HG03103 (cell line): ENCODE results near the gene SEC11C.
"Not testable (repeated sequence)": the region's sequence is repeated elsewhere in the genome, so short reads cannot be mapped to it uniquely, and the experiment has no call there.

ENCODE experiments used
- ATAC-seq: cut with Tn5 transposase; IDR thresholded peaks from one replicate; pipeline ENCODE4 v1.9.1; 2021; ENCODE audit warnings: low read depth; ENCODE audit not compliant: unreplicated experiment

Gene SEC11C

DNA sequence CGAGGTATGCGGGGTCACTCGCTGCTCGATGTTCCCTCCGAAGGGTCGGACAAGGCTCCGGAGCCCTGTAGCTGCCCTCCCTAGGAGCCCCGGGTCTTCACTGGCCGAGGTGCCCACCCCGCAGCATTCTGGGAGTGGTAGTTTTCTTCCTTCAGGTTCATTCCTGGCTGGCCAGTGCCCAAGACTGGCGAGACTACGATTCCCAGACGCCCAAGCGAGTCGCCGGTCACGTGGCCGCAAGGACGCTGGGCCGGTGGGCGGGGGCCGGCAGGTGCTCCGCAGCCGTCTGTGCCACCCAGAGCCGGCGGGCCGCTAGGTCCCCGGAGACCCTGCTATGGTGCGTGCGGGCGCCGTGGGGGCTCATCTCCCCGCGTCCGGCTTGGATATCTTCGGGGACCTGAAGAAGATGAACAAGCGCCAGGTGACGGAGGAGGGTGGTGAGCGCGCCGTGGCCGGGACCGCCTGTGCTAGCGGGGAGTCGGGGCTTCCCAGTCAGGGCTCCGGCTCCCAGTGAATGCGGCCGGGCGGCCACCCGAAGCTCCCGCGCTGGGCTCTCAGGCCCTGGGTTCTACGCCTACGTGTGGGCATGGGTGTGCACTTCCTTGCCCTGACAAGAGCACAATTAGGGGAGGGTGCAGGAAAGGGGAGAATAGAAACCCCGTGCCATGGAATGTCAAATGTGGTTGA lies at the start of gene SEC11C:
TSS of gene SEC11C (plus strand) at position 270 of the 687 bp plus-strand sequence. CDS start at position 335, 65 bp downstream.
- peak; percentile 71 for ATAC-seq

DNA sequence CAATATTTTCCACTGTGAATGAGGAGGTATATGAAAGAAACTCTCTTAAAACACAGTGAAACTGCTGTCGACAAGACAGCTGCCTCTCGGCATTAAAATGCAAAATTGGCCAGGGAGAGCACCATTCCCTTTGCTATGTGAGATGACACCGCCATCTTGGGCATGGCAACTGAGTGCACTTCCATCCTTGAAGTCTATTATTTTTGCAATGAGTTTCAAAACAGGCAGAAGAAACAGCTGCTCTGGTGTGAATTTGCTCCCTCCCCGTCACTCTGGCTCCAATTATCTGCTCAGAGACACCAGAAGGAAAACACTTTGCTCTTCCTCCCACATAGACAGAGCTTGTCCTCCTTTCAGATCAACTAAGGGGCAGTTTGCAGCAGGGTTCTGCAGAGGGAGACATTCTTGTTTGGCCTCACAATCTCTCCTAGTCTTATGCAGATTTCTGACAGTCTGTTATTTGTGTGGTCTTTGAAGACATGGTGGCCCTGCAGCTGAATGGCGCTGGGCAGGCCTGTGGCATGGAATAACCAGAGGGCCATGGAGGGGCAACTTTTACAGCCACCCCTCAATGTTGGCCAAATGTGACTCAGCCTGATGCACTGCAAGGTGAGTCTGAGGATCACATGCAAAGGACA lies 48.6 kb upstream of the SEC11C start:
- no peak for ATAC-seq

DNA sequence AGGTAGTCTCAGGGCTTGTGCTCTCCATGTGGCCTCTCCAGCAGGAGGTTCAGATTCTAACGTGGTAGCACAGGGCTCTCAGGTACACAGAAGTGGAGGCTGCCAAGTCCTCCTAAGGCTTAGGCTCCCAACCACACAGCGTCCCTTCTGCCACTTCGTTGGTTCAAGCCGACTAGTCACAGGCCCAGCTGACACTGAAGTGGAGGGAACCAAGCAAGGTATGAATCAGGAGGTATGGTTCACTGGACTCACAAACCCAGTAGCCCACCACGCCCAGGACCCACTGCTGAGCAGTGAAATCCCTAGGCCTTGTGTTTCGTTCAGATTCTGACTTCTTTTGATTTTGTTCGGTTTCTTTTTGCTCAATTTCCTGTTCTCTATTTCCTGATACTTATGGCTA lies 46.0 kb upstream of the SEC11C start:
- ATAC-seq, result peak; percentile 68

DNA sequence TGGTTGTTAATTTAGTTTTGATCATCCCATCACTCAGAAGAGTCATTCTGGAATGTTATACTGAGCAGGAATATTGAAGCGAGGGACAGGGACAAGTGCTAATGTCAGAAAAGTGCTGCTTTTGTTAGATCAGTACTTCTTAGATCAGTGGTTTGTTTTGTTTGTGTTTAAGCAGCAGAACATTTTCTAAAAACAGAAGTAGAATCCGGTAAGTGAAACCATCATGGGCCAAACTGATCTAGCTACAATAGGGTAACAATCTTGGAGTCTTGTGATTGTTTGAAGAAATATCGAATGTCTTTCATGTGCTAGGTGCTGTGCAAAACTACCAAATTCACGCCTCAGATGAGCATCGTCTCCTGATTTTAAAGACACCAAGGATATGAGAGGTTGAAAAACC lies 45.1 kb upstream of the SEC11C start:
- peak; percentile 47 for ATAC-seq

DNA sequence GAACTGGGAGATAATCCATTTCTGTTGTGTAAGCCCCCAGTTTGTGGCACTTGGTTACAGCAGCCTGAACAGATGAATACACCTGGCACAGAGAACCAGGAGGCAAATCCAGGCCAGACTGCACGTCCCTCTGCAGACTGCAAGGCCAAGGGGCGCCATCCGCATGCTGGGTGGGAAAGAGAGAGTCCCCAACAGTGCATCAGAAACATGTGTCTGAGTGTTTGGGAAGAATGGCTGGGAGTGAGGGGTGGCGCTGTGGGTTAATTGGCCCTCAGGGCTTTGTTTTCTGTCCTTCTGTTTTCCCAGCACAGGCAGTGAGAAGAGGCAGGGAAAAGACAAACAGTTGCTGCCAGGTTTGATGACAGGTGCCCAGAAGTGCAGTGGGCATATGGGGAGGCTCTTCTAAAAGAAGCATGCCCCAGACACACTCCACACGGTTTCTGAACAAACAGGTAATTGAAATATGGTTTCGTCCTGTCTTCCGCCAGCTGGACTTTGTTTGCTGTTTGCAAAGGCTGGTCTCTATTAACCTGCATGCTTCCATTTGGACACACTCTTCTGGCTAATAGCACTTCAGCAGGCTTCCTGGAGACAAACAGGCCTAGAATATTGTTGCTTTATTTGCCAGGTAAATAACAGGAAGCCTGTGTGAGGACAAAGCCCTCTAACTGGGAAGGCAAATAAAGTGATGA lies 43.4 kb upstream of the SEC11C start:
- no peak for ATAC-seq

DNA sequence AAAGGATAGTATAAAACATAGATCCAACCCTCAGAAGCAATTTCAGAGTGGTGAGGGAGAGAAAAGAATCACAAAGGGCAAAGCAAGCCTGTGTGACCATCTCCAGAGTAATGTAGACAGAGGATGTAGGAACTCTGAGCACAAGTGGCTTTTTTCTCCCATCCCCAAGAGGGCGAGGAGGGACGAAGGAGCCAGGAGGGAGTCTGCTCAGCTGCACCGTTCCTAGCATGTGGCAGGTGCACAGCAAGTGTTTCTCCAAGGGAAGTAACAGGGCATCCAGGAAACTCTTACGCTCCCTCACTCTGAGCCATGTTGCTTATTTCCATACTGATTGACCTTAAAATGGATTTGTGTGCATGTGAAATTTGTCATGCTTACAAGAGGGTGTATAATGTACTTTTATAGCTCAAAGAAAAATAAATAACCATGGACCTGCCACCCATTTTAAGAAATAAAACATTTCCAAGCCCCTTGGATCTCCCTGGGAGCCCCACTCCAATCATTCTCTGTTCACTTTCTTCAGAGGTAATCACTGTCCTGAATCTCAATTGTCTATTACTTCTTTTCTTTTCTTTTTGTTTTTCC lies 37.8 kb upstream of the SEC11C start:
- no peak for ATAC-seq

DNA sequence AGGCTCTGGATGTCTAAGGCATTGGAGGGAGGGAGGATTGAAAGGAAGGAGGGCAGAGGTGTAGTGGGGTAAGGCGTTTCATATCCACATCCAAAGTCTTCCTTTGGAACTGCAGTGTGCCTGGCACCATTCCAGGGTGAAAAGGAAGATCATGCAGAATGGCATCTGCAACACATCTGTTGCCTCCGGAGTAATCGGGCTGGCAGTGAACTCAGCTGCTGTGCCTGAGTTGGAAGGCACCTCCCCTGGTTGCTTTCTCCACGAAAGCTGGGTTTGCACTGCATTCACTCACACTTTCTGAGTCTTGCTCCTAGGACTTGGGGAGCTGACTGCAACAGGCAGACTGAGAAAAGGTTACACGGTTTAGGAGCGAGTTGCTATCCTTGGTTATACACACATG lies 30.3 kb upstream of the SEC11C start:
- ATAC-seq, result no peak

DNA sequence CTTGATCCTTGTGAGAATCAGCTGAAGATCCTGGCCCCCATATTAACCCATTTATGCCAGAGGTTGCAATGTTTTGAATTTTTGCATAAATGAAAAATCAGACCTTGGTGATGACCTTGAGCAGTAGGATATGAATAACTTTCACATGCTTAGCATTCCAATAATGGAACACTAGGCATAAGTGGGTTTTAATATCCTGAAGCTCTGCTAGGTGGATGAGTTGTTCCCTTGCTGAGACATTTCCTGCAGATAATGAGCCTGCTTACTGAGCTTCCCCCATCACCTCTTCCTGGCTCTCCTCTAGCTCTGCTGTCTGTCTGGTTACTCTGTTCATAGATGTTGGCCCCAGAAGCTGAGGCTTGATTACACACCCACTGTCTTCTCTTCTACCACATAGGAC lies 25.5 kb upstream of the SEC11C start:
- ATAC-seq, result no peak

DNA sequence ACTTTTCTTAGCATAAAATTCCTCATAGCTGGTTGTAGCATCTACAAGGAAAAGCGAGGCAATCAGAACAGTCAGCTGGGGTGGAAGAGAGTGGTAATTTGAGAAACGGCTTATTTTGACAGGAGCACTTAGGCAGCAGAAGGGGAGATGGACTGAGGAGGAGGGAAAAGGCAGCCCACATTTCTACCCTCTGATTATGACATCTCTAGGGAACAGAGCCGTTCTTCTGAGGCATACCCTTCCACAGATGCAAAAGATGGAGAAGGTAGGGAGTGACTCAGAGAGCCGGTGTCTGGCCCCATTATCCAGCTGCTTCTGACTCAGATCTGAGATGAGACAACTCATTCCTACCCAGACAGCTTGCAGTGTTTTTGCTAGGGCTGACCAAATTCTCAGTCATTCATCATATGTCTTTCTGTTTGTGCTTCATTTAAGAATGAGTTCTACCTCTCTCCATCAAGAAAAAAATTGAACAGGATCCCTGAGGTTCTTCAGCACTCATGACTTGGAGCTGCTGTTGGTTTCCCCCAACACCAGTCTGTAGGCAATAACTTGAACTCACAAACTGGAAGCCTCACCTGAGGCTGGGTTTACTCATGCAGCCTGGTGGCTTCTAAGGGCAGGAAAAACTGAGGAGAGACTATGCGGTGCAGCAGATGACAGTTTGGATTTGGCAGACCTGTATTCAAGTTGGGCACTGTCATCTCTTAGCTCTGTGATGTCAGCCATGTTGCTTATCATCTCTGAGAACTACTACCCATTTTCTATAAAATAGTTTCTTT lies 15.9 kb upstream of the SEC11C start:
- ATAC-seq, result no peak

DNA sequence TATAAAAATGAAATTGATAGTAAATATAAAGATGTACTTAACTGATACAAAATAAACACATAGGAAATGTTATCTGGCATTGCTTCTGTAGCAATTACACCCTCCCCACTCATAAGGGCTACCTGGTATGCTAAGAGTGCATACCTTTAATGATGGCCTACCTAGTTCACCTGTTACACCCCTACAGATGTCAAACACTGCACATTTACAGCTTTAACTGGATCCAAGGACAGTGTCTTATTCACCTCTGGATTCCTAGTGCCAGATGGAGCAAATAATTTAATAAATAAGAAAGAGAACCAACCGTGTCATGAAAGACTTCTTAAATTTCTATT lies 15.3 kb upstream of the SEC11C start:
- no peak for ATAC-seq

DNA sequence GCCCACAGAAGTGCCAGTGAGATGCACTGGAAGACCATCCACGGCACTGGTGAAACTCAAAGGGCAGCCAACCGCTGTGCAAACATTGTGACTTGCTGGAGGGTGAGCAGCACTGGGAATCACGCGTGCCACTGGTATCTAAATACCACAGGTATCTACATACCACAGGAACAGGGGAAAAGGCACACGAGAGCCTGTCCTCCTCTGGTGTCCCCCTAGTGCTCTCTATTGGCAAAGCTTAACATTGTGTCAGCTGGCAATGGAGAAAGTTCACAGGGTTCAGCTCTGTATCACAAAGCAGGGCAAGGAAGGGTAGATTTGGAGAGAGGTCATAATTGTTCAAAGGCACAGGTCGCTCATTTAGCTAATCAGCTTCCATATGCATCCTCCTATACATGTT lies 12.6 kb upstream of the SEC11C start:
- ATAC-seq, result no peak

DNA sequence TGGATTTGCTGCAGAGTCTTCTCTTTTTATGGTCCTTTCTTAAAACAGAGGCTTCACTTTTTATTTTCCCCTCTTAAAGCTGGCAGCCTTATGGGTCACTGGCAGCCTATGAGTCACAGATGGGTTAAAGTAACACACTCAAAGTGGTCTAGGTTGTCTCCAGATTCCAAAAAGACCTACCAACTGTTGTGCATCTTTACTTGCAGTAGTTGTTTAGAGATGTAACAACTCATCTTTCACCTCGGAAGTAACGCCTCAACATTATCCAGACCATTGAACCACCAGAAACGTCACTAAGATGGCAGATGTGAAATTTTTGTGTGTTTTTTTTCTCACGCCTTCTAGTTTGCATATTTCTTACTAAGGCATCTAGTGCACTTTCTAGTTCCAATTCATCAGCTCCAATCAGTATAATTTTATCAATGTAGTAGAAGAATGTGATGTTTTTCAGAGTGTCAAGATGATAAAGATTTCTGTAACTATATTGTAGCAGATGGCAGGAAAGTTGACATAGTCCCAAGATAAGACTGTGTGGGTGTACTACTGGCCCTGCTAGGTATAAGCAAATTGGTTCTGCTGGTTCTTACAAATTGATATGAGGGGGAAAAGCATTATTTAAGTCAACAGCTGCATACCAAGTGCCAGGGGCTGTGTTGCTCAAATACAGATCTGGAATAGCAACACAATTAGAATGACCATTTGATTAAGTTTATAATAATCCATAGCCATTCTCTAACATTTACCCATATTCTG lies 9.6 kb upstream of the SEC11C start:
- ATAC-seq, result no peak

DNA sequence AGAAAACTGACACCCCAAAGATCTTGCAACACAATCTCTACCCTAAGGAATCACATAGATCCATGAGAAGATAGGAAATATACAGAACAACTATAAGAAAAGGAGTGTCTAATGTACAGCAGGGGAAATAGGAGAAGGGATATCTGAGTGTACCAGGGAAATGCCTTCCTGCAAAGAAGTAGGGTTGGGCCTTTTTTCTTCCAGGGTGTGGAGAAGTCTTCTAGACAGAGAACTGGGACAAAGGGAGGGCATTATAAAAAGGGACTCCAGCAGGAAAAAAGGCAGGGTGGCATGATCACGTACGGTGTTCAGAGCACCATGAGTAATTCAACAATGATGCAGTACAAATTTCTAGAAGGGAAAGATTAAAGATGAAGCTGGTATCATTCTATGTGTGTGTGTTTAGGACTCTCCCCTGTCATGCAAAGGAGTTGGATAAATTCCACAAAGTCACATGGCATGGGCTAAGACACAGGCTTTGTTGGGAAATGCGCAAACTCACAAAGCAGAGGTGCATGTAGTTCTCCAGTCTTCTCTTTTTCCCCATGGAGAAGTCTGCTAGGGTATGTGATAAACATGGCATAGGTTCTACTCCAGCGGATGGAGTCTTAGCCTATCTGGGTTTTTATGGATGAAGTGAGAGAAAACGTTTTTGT lies 6.7 kb upstream of the SEC11C start:
- no peak for ATAC-seq

DNA sequence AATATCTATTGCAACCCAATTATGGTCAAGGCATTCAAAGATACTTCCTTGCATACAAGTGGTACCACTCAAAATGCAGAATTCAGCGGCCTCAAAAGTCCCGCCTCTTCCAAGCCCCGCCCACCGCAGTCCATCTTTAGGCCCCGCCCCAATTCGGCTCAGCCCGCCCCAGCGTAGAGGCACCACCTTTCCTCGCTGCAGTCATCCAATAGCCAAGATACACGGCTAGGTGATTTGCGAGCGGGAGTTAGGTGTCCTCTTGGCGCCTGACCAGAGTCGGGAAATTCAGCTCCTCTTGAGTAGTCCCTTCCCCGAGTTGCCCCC lies 431 bp upstream of the SEC11C start:
- ATAC-seq, result peak; percentile 58

DNA sequence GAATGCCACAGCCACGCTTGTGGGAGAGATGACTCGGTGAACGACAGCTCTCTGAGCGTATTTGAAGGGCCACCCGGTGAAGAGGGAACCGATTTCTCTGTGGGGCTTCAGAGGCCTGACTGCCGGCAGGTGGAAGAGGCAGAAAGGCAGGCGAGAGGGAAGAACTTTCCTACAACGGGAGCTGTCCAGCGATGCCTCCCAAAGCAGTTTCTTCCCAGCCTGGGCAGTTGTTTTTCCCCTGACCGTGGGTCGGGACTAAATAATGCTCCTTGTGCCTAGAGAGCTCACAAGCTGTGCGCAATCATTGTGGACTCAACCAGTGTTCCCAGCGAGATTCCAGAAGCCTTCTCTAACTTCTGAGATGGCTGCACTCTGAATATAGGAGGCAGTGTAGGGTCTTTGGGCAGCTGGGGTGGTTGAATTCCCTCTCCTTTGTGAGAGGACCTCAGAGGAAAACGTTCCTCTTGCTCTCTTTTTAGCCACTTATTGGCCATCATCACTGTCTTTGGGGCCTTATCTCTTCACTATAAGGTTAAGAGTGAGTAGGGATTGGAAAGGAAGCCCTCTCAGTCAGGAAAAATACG lies 710 bp downstream of the SEC11C start:
- no peak for ATAC-seq

DNA sequence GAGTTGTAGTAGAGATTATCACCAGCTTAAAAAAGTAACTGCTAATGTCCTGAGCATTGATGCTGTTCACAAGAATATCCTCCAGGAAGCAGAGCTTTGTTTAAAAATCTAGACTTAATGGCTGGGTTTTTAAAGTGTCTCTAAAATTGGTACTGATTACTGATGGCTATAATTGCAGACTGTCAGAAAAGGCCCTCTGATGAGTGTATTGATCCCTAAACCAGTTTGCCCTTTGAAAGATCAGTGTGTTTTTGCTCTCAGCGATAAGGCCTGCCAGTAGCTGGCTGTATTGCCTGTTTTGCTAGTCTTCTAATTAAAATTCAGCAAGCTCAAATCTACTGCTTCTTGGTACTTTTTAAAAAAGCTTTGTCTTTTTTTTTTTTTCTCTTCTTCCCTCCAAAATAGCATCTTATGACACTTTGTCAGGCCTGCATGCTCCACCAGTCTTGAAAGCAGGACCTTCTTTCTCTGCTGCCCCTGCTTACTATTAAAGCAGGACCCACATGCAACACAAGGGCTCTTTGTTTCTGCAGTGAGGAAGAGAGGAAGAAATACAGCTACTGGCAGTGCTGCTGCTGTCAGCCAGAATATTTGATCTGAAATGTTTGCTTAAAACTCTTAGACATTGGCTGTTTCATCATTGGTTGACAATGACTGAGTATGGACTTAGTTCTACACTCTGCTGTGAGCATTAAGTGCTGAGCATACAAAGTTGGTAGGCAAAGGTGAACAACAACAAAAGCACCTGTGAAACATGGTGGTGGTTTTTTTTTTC lies 1.8 kb downstream of the SEC11C start:
- ATAC-seq, result no peak

DNA sequence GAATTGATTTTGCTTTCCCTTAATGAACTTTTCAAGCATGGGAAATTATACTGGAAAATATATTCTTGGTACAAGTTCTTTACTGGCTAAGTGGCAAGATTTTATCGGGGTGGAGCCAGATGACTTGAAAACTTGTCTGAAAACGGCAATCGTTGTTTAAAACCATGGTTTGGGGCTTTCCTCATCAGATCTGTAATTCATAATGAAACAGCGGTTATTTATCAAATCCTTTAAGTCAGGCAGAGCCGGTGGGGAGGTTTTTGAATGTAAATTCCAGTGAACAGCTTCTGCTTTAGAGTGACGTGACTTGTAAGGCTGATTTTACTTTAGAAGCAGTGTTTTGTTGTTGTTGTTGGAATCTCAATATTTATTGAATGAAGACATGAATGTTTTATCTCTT lies 2.6 kb downstream of the SEC11C start:
- no peak for ATAC-seq

DNA sequence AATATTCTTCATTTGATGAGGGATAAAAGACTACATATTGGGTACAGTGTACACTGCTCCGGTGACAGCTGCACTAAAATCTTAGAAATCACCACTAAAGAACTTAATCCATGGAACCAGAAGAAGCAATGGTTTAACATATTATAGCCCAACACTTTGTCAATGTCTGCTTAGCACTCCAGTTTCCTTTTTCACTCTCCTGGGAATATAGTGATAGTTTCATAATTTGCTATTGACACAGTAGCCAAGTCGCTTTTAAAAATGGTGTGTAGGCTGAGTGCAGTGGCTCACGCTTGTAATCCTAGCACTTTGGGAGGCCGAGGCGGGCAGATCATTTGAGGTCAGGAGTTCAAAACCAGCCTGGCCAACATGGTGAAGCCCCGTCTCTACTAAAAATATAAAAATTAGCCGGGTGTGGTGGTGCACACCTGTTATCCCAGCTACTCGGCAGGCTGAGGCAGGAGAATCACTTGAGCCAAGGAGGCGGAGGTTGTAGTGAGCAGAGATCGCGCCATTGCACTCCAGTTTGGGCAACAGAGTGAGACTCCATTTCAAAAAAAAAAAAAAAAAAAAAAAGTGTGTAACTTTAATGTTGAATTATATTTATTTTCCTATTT lies 3.2 kb downstream of the SEC11C start:
- ATAC-seq, result not testable (repeated sequence)
